Keratinocyte (primary cell): ENCODE measurements around the gene MAGEA9.

Source experiments
- EZH2 ChIP-seq: IDR thresholded peaks from one replicate; pipeline ENCODE4 v1.6.1; 2012; ENCODE audit warnings: inconsistent platforms, mild to moderate bottlenecking, low read length, moderate library complexity
- TF ChIP-seq, protein P1 (sequence below), 3 experiments: IDR thresholded peaks in 1 of 3; conservative IDR thresholded peaks in 1 of 3; optimal IDR thresholded peaks in 1 of 3; 2 replicates in 2 of 3; 3 replicates in 1 of 3; pipeline versions ENCODE3 to v1.5.1; 2011; ENCODE audit warnings: low read length in 3 of 3, mild to moderate bottlenecking in 3 of 3, moderate library complexity in 2 of 3, control low read depth in 1 of 3, inconsistent platforms in 1 of 3; ENCODE audit not compliant: insufficient read depth in 2 of 3; ENCODE audit errors: extremely low read depth in 1 of 3

GRCh38 chrX:149831473-149831872, 49.7 kb downstream of the MAGEA9 start:
- TF ChIP-seq, protein P1, sequence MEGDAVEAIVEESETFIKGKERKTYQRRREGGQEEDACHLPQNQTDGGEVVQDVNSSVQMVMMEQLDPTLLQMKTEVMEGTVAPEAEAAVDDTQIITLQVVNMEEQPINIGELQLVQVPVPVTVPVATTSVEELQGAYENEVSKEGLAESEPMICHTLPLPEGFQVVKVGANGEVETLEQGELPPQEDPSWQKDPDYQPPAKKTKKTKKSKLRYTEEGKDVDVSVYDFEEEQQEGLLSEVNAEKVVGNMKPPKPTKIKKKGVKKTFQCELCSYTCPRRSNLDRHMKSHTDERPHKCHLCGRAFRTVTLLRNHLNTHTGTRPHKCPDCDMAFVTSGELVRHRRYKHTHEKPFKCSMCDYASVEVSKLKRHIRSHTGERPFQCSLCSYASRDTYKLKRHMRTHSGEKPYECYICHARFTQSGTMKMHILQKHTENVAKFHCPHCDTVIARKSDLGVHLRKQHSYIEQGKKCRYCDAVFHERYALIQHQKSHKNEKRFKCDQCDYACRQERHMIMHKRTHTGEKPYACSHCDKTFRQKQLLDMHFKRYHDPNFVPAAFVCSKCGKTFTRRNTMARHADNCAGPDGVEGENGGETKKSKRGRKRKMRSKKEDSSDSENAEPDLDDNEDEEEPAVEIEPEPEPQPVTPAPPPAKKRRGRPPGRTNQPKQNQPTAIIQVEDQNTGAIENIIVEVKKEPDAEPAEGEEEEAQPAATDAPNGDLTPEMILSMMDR (optimal IDR thresholded peaks at IDR 0.05 in 1 of 3, IDR thresholded peaks at IDR 0.05 in 1 of 3, conservative IDR thresholded peaks at IDR 0.05 in 1 of 3; ENCODE audit: extremely low read depth in 1 of 3, insufficient read depth in 2 of 3, low read length in 3 of 3) = peak in 1 of 3 experiments; percentile 30
- TF ChIP-seq EZH2 = no peak
